IMR-90 (cell line): ENCODE data around the gene SNRNP25. TPM values are rescaled to one million over a fixed set of nuclear protein-coding genes. Genes with fewer than 3 reads are reported as not detected.

Source experiments
- ATAC-seq: fragments of 200-7000 bp; cut with Tn5 transposase; 2 replicates; pipeline ENCODE4 v1.9.1; 2020; ENCODE audit warnings: low read depth, mild to moderate bottlenecking, moderate library complexity
- BruUV-seq: library from RNA; stranded (reverse); fragments of 400-500 nt; replicated peaks from 2 replicates; lab custom pipeline; 2021; lab: Mats Ljungman, UMichigan
- CTCF ChIA-PET: fragments of 300-600 bp; formaldehyde crosslinking; extraction: SDS; loops from one replicate; lab custom pipeline; 2021; ENCODE audit warnings: antibody characterized with exemption; lab: Yijun Ruan, JAX
- POLR2A ChIA-PET: fragments of 300-600 bp; sonication (Branson Sonifier 250); formaldehyde crosslinking; loops from one replicate; lab custom pipeline; 2022; ENCODE audit warnings: antibody characterized with exemption; ENCODE audit not compliant: unreplicated experiment; lab: Charles Lee
- DNase-seq: peaks from one replicate; pipeline ENCODE4 v3.0.0; 2013
- H2AFZ ChIP-seq: replicated peaks from 2 replicates; pipeline ENCODE3; 2013; ENCODE audit warnings: low read length, mild to moderate bottlenecking; ENCODE audit not compliant: poor library complexity
- H2AK5ac ChIP-seq: 2 replicates; pipeline ENCODE4 v1.6.1; 2013; ENCODE audit warnings: low read depth, low read length, inconsistent platforms
- H2AK9ac ChIP-seq: replicated peaks from 2 replicates; pipeline ENCODE3; 2013; ENCODE audit warnings: mild to moderate bottlenecking, low read depth, low read length, moderate library complexity; ENCODE audit not compliant: poor library complexity
- H2BK120ac ChIP-seq: 2 replicates; pipeline ENCODE4 v1.6.1; 2013; ENCODE audit warnings: low read depth, low read length, inconsistent platforms
- H2BK15ac ChIP-seq: 3 replicates; pipeline ENCODE4 v1.6.1; 2013; ENCODE audit warnings: low read depth, low read length, inconsistent platforms
- H2BK20ac ChIP-seq: 2 replicates; pipeline ENCODE4 v1.6.1; 2013; ENCODE audit warnings: low read depth, mild to moderate bottlenecking, inconsistent platforms, low read length, moderate library complexity
- H2BK5ac ChIP-seq: 2 replicates; pipeline ENCODE4 v1.6.1; 2013; ENCODE audit warnings: mild to moderate bottlenecking, low read depth, low read length, inconsistent platforms; ENCODE audit not compliant: poor library complexity, severe bottlenecking
- H3K14ac ChIP-seq: replicated peaks from 2 replicates; pipeline ENCODE4 v1.6.1; 2013; ENCODE audit warnings: low read depth, low read length, inconsistent platforms
- H3K18ac ChIP-seq: 2 replicates; pipeline ENCODE4 v1.6.1; 2013; ENCODE audit warnings: low read depth, low read length, control low read depth
- H3K23ac ChIP-seq: 2 replicates; pipeline ENCODE4 v1.6.1; 2013; ENCODE audit warnings: low read depth, low read length, inconsistent platforms
- H3K27ac ChIP-seq: 2 replicates; pipeline ENCODE4 v1.5.1; 2013; ENCODE audit warnings: mild to moderate bottlenecking, control low read depth, low read length; ENCODE audit not compliant: insufficient read depth
- H3K27me3 ChIP-seq: 2 replicates; pipeline ENCODE4 v1.6.1; 2013; ENCODE audit warnings: low read length; ENCODE audit not compliant: control insufficient read depth, insufficient read depth
- H3K36me3 ChIP-seq: 2 replicates; pipeline ENCODE4 v1.6.1; 2013; ENCODE audit warnings: low read length, mixed read lengths; ENCODE audit not compliant: control insufficient read depth, insufficient read depth
- H3K4ac ChIP-seq: 2 replicates; pipeline ENCODE4 v1.6.1; 2013; ENCODE audit warnings: low read depth, low read length, inconsistent platforms
- H3K4me1 ChIP-seq: 2 replicates; pipeline ENCODE4 v1.6.1; 2013; ENCODE audit warnings: low read length, mixed read lengths; ENCODE audit not compliant: control insufficient read depth, insufficient read depth
- H3K4me2 ChIP-seq: 2 replicates; pipeline ENCODE4 v1.6.1; 2013; ENCODE audit warnings: low read depth, mild to moderate bottlenecking, control low read depth, low read length, moderate library complexity
- H3K4me3 ChIP-seq: 2 replicates; pipeline ENCODE4 v1.5.1; 2013; ENCODE audit warnings: low read depth, mild to moderate bottlenecking, control low read depth, low read length, moderate library complexity; ENCODE audit not compliant: insufficient read depth
- H3K56ac ChIP-seq: 2 replicates; pipeline ENCODE4 v1.6.1; 2013; ENCODE audit warnings: low read length, inconsistent platforms; ENCODE audit not compliant: insufficient read depth; ENCODE audit errors: extremely low read depth
- H3K79me1 ChIP-seq, 2 experiments: 2 replicates each; pipeline ENCODE4 v1.6.1; 2013; ENCODE audit warnings: low read length in 2 of 2, inconsistent platforms in 1 of 2, low read depth in 1 of 2
- H3K9ac ChIP-seq: 2 replicates; pipeline ENCODE4 v1.6.1; 2013; ENCODE audit warnings: low read depth, low read length, control low read depth
- H3K9me1 ChIP-seq: 2 replicates; pipeline ENCODE4 v1.6.1; 2013; ENCODE audit warnings: low read length, inconsistent platforms; ENCODE audit not compliant: insufficient read depth
- H3K9me3 ChIP-seq: 2 replicates; pipeline ENCODE4 v1.6.1; 2013; ENCODE audit warnings: low read length; ENCODE audit not compliant: control insufficient read depth, insufficient read depth
- H4K20me1 ChIP-seq: 2 replicates; pipeline ENCODE4 v1.6.1; 2013; ENCODE audit warnings: low read length, inconsistent platforms; ENCODE audit not compliant: insufficient read depth
- H4K5ac ChIP-seq: 2 replicates; pipeline ENCODE4 v1.6.1; 2013; ENCODE audit warnings: mild to moderate bottlenecking, low read depth, low read length, control low read depth
- H4K8ac ChIP-seq, 2 experiments: 2 replicates each; pipeline ENCODE4 v1.6.1; 2013; ENCODE audit warnings: low read depth in 2 of 2, low read length in 2 of 2, control low read depth in 1 of 2, inconsistent platforms in 1 of 2
- H4K91ac ChIP-seq: 2 replicates; pipeline ENCODE4 v1.6.1; 2013; ENCODE audit warnings: low read depth, low read length, inconsistent platforms; ENCODE audit not compliant: insufficient read depth
- BHLHE40 ChIP-seq: fragments of 150-350 bp; IDR thresholded peaks from 2 replicates; pipeline ENCODE4 v1.6.1; 2016; ENCODE audit warnings: mild to moderate bottlenecking, low read depth, low read length
- CEBPB ChIP-seq: IDR thresholded peaks from 2 replicates; pipeline ENCODE4 v1.6.1; 2012; ENCODE audit warnings: low read depth, low read length, improper control_type of control experiment
- CHD1 ChIP-seq: IDR thresholded peaks from 2 replicates; pipeline ENCODE4 v1.6.1; 2012; ENCODE audit warnings: low read depth, low read length, improper control_type of control experiment
- ELK1 ChIP-seq: fragments of 150-350 bp; IDR thresholded peaks from 2 replicates; pipeline ENCODE4 v1.6.1; 2016; ENCODE audit warnings: low read depth, mild to moderate bottlenecking, low read length, moderate library complexity, borderline replicate concordance
- FOS ChIP-seq: fragments of 150-350 bp; IDR thresholded peaks from 2 replicates; pipeline ENCODE4 v1.6.1; 2016; ENCODE audit warnings: low read depth, low read length
- MAFK ChIP-seq: IDR thresholded peaks from 2 replicates; pipeline ENCODE4 v1.6.1; 2012; ENCODE audit warnings: low read depth, low read length, improper control_type of control experiment
- MAZ ChIP-seq: IDR thresholded peaks from 2 replicates; pipeline ENCODE4 v1.6.1; 2012; ENCODE audit warnings: low read depth, mild to moderate bottlenecking, low read length, improper control_type of control experiment, moderate library complexity, borderline replicate concordance
- NFE2L2 ChIP-seq: fragments of 150-350 bp; IDR thresholded peaks from 2 replicates; pipeline ENCODE4 v1.6.1; 2016; ENCODE audit warnings: low read depth, mild to moderate bottlenecking, low read length
- RAD21 ChIP-seq: IDR thresholded peaks from 2 replicates; pipeline ENCODE4 v1.6.1; 2012; ENCODE audit warnings: low read length, improper control_type of control experiment
- RCOR1 ChIP-seq: IDR thresholded peaks from 2 replicates; pipeline ENCODE4 v1.6.1; 2012; ENCODE audit warnings: mild to moderate bottlenecking, low read length, improper control_type of control experiment; ENCODE audit not compliant: insufficient replicate concordance
- SMC3 ChIP-seq: fragments of 150-350 bp; IDR thresholded peaks from 2 replicates; pipeline ENCODE4 v1.6.1; 2016; ENCODE audit warnings: low read depth, mild to moderate bottlenecking, antibody characterized with exemption, low read length, moderate library complexity
- WGBS, 2 experiments: methylation state at CpG; one replicate each; pipeline versions ENCODE4 v1.1.5 to v1.1.7; 2013; ENCODE audit warnings: missing lambda C conversion rate in 2 of 2; ENCODE audit not compliant: insufficient read length in 1 of 2; ENCODE audit errors: extremely low coverage in 2 of 2; 5-methylcytosine and 5-hydroxymethylcytosine counted together
- dilution Hi-C: fragments of 300-500 bp; cut with HindIII; formaldehyde crosslinking; loops from one replicate; pipeline ENCODE4 v1.14.3; 2018; ENCODE audit warnings: low sequenced_read_pairs; ENCODE audit not compliant: unreplicated experiment
- in situ Hi-C: fragments of 300-500 bp; cut with MboI; formaldehyde crosslinking; loops from 3 replicates; pipeline ENCODE4 v1.14.3; 2019; ENCODE audit warnings: low sequenced_read_pairs, inconsistent platforms, mixed read lengths
- intact Hi-C: fragments of 100-400 bp; cut with micrococcal nuclease; formaldehyde crosslinking; loops from 2 replicates; pipeline ENCODE4 v1.10.0; 2022
- polyA plus RNA-seq, 3 experiments: library from polyadenylated mRNA; depleted of rRNA; stranded (reverse); fragments of >200 nt; gene quantifications; 2 replicates each; pipeline ENCODE4 v1.2.3, GENCODE V29; 2012; ENCODE audit warnings: low replicate concordance in 1 of 3
- total RNA-seq: library from RNA; depleted of rRNA; stranded (reverse); fragments of >200 nt; gene quantifications from 2 replicates; pipeline ENCODE4 v1.2.3, GENCODE V29; 2012
- TF ChIP-seq, protein P1 (sequence below): fragments of 150-350 bp; IDR thresholded peaks from 2 replicates; pipeline ENCODE4 v1.6.1; 2017; ENCODE audit warnings: mild to moderate bottlenecking, antibody characterized with exemption, low read length, low read depth
- TF ChIP-seq, protein P2 (sequence below): conservative IDR thresholded peaks from 2 replicates; pipeline ENCODE4 v1.5.1; 2012; ENCODE audit warnings: mild to moderate bottlenecking, low read depth, low read length, improper control_type of control experiment

SNRNP25 gene
- total and polyA plus RNA-seq, 2 of the 4 experiments (the other 2 are of a cell fraction) = 67.2 to 88.0 TPM

DNA sequence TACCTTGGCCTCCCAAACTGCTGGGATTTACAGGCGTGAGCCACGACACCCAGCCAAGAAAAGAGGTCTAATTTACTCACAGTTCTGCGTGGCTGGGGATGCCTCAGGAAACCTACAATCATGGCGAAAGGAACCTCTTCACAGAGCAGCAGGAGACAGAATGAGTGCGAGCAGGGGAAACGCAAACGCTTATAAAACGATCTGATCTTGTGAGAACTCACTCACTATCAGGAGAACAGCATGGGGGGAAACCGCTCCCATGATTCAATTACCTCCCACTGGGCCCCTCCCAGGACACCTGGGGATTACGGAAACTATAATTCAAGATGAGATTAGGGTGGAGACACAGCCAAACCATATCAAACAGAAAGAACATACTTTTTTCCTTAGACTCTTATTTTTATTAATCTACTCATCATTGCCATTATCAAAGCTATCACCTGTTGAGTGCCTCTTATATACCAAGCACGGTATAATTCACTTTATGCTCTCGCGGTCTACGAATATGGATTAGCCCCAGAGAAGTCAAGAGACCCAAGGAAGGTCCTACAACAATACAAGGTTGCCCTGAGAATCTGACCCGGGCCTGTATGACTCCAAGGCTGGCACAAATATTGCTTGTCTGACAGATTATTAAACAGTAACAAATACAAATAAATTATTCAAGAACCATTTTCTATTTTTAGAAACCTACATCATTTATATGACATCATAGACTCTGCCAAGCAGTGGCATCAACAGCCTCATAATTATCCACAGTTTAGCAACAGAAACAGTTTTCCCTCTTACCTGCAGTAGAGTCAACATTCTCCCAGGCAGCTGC, 2.6 kb upstream of the SNRNP25 start:
- Histone ChIP-seq H2AK5ac (no peak overlapping the region), H3K9me1 (0 out of 2 replicates have a peak, but pooled peaks cover 8% of the 10 kb centered on the region), H4K8ac (no peak overlapping the region), H3K4me2 (no peak overlapping the region), H3K14ac (no peak overlapping the region), H3K9me3 (no peaks in the 10 kb centered on the region), H3K9ac (no peak overlapping the region), H2BK15ac (no peak overlapping the region), H2BK20ac (no peak overlapping the region), H3K56ac (no peak overlapping the region), H3K4ac (no peak overlapping the region), H3K27ac (no peak overlapping the region), H3K27me3 (no peaks in the 10 kb centered on the region), H3K23ac (no peak overlapping the region), H2AFZ (no peak overlapping the region), H4K91ac (no peak overlapping the region), H3K4me3 (no peak overlapping the region), H3K36me3 (peaks cover 18% of the 10 kb centered on the region), H3K79me1 (peaks cover 20 to 58% of the 10 kb centered on the region in 2 experiments), H2BK5ac (no peak overlapping the region), H2AK9ac (no peak overlapping the region), H4K5ac (no peak overlapping the region), H3K18ac (no peak overlapping the region), H4K20me1 (peaks cover 19% of the 10 kb centered on the region), H3K4me1 (peaks cover 2% of the 10 kb centered on the region; the same call in 1 of the 2 replicates), H2BK120ac (no peak overlapping the region)
- ChIA-PET CTCF (no interaction called here), POLR2A (no interaction called here)
- in situ Hi-C loops = no loop called here
- dilution Hi-C loops = no loop called here
- no peak for ATAC-seq
- 83% methylated on average over 8 of the region's 15 CpGs; no CpG with 5 or more reads in 1 of the 2 experiments for WGBS, 2 experiments
- intact Hi-C loops = no loop called here
- DNase-seq = no peak
- TF ChIP-seq FOS (no peak), BHLHE40 (no peak), MAFK (no peak), NFE2L2 (no peak), CHD1 (no peak), ELK1 (no peak), RCOR1 (no peak), CEBPB (no peak), RAD21 (no peak), MAZ (no peak), SMC3 (no peak)
- TF ChIP-seq, protein P1, sequence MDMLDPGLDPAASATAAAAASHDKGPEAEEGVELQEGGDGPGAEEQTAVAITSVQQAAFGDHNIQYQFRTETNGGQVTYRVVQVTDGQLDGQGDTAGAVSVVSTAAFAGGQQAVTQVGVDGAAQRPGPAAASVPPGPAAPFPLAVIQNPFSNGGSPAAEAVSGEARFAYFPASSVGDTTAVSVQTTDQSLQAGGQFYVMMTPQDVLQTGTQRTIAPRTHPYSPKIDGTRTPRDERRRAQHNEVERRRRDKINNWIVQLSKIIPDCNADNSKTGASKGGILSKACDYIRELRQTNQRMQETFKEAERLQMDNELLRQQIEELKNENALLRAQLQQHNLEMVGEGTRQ = no peak
- TF ChIP-seq, protein P2, sequence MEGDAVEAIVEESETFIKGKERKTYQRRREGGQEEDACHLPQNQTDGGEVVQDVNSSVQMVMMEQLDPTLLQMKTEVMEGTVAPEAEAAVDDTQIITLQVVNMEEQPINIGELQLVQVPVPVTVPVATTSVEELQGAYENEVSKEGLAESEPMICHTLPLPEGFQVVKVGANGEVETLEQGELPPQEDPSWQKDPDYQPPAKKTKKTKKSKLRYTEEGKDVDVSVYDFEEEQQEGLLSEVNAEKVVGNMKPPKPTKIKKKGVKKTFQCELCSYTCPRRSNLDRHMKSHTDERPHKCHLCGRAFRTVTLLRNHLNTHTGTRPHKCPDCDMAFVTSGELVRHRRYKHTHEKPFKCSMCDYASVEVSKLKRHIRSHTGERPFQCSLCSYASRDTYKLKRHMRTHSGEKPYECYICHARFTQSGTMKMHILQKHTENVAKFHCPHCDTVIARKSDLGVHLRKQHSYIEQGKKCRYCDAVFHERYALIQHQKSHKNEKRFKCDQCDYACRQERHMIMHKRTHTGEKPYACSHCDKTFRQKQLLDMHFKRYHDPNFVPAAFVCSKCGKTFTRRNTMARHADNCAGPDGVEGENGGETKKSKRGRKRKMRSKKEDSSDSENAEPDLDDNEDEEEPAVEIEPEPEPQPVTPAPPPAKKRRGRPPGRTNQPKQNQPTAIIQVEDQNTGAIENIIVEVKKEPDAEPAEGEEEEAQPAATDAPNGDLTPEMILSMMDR = no peak
- no TSS peak for BruUV-seq
